DMS53 (cell line): ENCODE results near the gene MLN.

Source experiments
- DNase-seq: peaks from one replicate; lab custom pipeline; 2025; lab: John Stamatoyannopoulos, UW

Gene MLN

GRCh38 chr6:33752646-33753015, 51.2 kb downstream of the MLN start:
- DNase-seq, result no peak

- DNase-seq, result peak; percentile 77
Measured at GRCh38 chr6:33751771-33752645, 51.8 kb downstream of the MLN start.

GRCh38 chr6:33750244-33750991, 53.4 kb downstream of the MLN start:
- no peak for DNase-seq

GRCh38 chr6:33749401-33749800, 54.4 kb downstream of the MLN start:
- no peak for DNase-seq

GRCh38 chr6:33748841-33749240, 55.0 kb downstream of the MLN start:
- DNase-seq, result no peak

GRCh38 chr6:33747823-33748222, 56.0 kb downstream of the MLN start:
- DNase-seq, result no peak

- DNase-seq, result peak; percentile 48
Measured at GRCh38 chr6:33746651-33747100, 57.1 kb downstream of the MLN start, which contains the start of gene IP6K3. IP6K3 (minus strand) TSS chr6:33746905; CDS start chr6:33735476, 11,429 bp downstream.

- peak; percentile 84 for DNase-seq
Measured at GRCh38 chr6:33746036-33746600, 57.7 kb downstream of the MLN start.

- DNase-seq, result peak; percentile 81
Measured at GRCh38 chr6:33745548-33745947, 58.3 kb downstream of the MLN start.

- DNase-seq, result peak; percentile 75
Measured at GRCh38 chr6:33744895-33745546, 58.8 kb downstream of the MLN start.
